Stomach (tissue), 4 donors: Measurements from ENCODE around the gene NEK6.

Experiments
- POLR2AphosphoS5 ChIP-seq, 3 donors: sonication (generic); formaldehyde crosslinking; IDR thresholded peaks; one replicate each; pipeline ENCODE4 v1.6.1; 2016; ENCODE audit warnings: antibody characterized with exemption in 3 of 3
- TF ChIP-seq, protein P1 (sequence below), 7 experiments: fragments of 450-650 bp in 4 of 7; fragments of 200-600 bp in 3 of 7; sonication (generic) in 3 of 7; IDR thresholded peaks; one replicate each; pipeline ENCODE4 v1.5.1; 2016 to 2019; ENCODE audit warnings: antibody characterized with exemption in 7 of 7, control low read depth in 2 of 7, mild to moderate bottlenecking in 1 of 7

DNA sequence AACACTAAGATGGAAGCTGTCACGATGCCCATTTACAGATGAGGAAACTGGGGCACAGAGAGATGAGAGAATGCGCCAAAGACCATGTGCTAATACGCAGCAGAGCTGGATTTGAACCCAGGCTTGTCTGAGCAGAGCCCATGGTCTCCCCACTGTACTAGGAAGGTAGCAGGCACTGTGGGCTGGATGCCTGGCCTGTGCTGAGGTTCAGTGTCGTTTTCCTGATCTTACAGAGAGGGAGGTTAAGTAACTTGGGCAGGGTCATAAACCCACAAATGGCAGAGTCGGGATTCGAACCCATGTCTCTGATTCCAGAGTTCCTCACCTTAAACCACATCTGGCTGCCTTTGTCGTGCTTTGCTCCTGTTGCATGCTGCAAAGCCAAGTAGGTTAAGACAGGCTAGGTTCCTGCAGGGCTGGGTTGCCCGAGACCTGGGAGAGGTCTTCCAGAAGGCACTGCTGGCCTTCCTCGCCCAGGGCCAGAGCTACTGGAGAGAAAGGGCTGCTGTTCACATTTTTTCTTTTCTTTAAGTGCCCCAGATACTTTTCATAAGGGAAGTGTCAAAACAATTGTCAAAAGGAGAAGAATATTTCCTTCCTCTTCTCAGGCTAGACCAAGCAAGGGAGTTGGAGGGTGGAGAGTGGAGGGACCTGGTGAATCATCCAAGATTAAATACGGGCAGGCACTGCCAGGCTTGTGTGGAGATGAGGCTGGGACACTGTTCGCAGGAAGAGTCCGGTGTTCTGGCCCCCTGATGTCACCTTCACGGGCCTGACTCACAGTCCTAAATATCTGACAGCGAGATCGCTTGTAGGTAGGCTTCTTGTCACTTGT, 3.2 kb downstream of the NEK6 start:
- peak in 2 of 3 donors; percentile 40 to 58 for TF ChIP-seq POLR2AphosphoS5 (IDR thresholded peaks at IDR 0.05)
- TF ChIP-seq, protein P1, sequence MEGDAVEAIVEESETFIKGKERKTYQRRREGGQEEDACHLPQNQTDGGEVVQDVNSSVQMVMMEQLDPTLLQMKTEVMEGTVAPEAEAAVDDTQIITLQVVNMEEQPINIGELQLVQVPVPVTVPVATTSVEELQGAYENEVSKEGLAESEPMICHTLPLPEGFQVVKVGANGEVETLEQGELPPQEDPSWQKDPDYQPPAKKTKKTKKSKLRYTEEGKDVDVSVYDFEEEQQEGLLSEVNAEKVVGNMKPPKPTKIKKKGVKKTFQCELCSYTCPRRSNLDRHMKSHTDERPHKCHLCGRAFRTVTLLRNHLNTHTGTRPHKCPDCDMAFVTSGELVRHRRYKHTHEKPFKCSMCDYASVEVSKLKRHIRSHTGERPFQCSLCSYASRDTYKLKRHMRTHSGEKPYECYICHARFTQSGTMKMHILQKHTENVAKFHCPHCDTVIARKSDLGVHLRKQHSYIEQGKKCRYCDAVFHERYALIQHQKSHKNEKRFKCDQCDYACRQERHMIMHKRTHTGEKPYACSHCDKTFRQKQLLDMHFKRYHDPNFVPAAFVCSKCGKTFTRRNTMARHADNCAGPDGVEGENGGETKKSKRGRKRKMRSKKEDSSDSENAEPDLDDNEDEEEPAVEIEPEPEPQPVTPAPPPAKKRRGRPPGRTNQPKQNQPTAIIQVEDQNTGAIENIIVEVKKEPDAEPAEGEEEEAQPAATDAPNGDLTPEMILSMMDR (IDR thresholded peaks at IDR 0.05): no peak
